GM21381 (cell line): ENCODE measurements around the gene DACH1.
"Not testable (repeated sequence)": the region's sequence is repeated elsewhere in the genome, so short reads cannot be mapped to it uniquely, and the experiment has no call there.

ENCODE experiments used
- ATAC-seq: cut with Tn5 transposase; IDR thresholded peaks from one replicate; pipeline ENCODE4 v1.9.1; 2021; ENCODE audit warnings: mild to moderate bottlenecking, moderate library complexity; ENCODE audit not compliant: unreplicated experiment

DACH1 gene

DNA sequence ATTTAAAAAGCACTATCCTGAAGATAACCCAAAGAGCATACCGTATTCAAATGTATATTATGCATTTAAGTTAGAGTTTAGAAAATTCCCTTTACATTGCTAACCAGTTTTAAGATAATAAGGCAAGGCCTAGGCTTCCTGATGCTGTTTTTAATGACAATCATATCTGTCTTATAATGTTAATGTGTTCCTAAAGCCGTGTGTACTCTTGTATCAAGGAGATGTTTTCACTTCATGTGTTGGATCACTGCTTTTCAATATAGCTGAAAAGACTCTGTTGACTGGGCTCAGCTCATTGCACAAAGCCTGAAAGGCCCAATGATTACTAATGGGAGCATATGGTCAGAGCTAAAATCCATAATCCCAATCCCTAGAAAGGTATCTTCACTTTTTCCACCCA lies 81.6 kb downstream of the DACH1 start:
- no peak for ATAC-seq

DNA sequence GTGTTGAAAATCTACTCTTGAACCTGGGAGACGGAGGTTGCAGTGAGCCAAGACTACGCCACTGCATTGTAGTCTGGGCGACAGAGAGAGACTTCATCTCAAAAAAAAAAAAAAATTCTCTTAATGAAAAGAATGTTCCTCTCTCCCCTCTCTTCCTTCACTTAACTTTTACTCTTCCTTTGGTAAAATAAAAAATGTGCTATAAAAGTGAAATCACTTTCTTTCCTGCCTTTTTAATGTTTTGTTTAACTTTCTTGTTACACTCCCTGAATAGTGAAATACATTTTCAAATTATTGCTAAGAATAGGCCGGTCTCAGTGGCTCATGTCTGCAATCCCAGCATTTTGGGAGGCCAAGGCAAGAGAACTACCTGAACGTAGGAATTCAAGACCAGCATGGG lies 86.5 kb downstream of the DACH1 start:
- no peak for ATAC-seq

DNA sequence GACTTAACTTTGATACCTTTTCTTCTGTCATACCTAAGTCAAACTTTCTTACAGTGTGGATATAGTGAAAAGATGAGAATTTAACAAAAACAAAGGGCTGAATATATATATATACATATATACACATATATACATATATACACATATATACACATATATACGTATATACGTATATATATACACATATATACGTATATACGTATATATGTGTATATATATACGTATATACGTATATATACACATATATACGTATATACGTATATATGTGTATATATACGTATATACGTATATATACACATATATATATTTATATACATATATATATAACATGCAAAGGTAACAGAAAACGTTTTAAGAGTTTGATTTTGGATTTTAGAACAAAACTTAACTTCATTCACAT lies 88.0 kb downstream of the DACH1 start:
- ATAC-seq = not testable (repeated sequence)

DNA sequence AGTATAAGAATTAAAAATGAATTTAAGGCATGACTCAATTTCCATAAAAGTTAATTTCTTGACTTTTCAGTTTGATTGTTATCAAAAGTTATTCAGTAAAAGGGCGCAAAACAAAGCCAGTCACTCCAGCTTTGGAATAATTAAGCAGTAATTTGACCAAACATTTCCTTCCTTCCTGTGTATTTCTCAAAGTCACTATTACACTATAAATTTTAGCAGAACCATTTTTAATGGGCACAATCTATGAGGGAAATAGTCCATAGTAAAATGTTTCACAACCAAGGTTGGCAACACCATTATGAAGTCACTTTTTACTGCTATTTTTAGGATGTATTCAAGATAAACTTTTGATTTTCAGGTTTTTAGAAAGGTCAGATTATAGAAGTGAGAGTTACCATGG lies 91.0 kb downstream of the DACH1 start:
- no peak for ATAC-seq

DNA sequence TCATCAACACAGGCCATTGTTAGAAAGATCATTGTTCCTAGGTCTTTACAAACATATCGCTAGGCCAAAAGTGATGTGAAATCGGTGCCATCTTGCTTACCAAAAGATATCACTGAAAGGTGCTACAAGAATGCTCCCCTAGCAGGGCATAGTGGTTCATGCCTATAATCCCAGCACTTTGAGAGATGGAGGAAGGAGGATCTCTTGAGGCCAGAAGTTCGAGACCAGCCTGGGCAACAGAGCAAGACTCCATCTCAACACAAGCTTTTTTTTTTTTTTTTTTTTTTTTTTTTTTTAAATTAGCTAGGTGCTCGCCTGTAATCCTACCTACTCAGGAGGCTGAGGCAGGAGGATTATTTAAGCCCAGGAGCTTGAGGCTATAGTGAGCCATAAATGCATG lies 92.1 kb downstream of the DACH1 start:
- ATAC-seq = no peak

DNA sequence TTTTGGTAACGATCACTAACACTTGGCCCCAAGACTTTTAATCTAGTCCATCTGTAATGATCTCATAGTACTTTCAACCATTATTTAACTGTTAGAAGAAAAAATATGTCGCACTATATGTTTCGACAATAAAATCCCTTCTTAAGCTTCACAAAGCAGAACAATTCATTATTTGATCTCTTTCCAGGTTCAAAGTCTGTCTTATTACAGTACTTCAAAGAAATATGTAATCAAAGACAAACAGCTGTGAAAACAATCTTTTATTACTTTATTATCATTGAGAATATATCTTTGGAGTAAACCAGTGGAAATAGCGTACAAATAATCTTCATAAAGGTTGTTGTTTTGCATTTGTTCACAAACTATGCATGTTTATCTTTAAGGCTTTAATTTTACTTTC lies 93.5 kb downstream of the DACH1 start:
- no peak for ATAC-seq

DNA sequence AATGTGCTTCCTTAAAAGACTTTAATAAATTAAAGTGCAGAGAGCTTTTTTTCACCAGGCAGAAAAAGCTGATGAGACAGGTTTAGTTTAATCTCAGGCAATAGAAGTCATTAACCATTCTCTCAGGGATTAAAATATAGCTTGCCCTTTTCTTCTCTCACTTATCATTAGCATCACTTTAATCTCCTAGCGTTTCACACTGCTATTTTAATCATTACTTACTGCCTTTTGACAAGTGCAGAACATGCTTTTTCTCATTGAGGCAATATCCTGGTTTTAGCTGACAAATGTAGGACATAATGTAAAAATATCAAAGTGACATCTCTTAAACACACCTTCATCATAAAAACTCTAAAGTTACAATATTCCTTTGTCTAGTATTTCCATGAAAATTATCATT lies 94.6 kb downstream of the DACH1 start:
- ATAC-seq = no peak

DNA sequence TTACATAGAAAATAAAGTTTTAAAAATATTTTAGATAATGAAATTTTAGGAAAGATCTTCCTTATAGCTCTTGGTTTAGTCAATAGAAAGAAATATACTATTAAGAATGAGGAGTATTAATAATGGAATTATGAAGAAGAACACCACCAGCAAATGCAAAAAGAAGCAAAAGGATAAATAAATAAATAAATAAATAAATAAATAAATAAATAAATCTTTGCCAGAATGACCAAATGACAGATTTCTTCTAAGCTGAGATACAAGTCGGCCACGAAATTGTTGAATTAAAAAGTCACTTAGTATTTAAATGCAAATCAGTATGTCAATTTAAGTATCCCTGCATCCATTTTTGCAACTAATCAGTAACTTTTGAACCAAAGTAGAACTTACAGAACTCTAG lies 95.9 kb downstream of the DACH1 start:
- no peak for ATAC-seq

DNA sequence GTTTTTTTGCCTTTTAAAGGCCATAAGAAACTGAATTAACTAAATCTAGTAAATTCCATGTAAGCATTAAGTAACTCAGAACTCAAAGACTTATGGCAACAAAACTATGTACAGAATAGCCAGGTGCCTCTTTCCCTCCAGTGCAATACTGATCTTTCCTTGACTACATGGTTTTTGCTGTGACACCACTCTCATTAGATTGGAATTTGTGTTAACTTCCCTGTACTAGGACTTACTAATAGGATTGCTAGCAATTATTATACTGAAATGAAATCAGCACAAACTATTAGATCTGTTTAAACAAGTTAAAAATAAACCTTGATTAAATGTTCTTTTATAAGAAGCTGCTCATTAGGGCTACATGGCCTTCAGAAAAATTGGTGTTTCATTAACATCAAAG lies 96.3 kb downstream of the DACH1 start:
- no peak for ATAC-seq

DNA sequence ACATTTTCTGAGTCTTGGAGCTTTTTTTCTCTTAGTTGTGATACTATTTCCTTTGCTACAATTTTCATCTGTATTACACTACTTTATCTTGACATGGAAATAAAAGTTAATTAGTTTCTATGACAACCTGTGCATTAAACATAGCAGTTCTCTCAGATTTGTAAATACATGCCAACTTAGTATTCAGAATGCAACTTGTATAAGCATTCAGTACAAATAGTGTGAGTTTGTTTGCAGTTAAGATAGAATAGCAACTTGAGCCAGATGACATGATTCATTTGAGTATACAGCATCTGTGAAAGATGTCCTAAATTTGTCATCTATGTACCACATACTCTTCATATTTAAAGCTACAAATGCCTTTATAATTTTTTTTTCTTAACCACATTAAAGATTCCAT lies 98.1 kb downstream of the DACH1 start:
- no peak for ATAC-seq

DNA sequence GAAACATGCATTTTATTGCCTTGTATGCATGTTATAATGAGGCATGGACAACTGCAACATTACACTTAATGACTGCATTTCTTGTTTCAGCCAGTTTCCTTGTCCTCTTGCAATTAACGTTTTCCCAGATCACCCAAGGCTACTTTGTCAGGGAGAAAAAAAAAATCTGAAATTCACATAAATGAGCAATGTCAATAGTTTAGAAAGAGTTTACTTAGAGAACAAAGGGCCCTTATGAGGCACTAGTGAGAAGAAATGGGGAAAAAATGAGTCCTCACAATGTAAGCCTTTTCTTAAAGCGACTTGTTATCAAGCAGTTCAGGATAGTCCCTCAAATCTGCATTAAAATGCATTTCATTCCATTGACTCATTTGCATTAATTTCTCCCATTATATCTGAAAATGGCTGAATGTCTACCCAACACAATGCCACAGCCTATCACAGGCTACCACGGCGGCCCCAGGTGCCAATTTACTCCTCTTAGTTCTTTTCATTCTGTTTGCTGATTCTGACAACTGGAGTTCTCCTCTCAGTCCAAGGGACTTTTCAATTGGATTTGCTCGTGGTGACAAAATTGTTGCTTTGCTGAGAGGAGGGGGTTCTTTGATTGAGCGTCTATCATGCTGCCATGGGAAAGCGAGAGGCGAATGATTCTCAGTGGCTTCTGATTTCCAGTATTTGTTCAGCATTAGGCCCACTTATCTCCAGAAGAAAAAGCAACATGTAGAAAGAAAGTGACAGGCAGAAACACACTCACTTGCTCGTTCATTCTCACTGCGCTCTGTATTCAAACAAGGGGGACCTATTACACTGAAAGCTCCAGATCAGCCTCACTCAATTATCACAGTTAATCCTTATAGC lies 107.1 kb downstream of the DACH1 start:
- no peak for ATAC-seq

DNA sequence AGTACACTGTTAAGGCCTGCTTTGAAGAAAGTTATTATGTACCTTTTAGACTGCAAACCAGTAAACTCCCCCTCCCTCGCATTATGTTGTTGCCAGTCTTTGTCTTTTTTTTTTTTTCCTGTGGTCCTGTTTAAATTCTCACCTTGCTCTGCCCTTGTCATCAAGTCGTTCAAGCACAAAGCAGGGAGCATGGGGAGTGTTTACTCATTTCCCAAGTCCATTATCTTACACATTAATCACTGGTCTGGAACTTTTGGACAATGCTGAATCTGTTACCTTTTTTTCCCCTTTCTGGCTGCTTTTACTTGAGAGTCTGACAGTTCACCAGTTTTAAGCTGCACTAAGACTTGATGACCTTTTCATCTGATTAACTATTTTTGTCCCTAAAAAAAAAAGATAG lies 108.2 kb downstream of the DACH1 start:
- no peak for ATAC-seq

DNA sequence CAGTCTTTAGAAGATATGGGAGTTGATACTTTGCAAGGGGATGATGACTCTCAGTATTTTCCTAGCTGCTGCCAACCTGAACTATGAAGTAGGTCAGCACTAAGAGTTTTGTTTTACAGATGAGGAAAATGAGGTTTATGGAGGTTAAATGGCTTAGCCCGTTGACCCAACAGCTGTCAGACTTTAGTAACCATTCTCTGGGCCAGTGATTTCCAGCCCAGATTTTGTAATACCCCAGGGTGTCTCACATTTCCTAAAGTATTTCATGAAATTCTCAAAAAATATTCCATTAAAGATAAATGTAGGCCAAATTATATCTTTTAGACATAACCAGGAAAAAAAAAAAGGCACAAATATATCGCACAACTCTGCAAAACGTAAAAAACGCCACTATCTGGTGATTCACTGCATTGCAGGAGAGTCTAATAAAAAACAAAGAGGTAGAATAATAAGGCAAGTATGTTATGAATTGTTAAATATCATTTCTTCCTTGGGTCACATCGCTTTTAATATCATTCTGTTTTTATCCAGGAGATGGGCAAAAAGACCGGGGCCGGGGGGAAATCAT lies 112.5 kb downstream of the DACH1 start:
- no peak for ATAC-seq

DNA sequence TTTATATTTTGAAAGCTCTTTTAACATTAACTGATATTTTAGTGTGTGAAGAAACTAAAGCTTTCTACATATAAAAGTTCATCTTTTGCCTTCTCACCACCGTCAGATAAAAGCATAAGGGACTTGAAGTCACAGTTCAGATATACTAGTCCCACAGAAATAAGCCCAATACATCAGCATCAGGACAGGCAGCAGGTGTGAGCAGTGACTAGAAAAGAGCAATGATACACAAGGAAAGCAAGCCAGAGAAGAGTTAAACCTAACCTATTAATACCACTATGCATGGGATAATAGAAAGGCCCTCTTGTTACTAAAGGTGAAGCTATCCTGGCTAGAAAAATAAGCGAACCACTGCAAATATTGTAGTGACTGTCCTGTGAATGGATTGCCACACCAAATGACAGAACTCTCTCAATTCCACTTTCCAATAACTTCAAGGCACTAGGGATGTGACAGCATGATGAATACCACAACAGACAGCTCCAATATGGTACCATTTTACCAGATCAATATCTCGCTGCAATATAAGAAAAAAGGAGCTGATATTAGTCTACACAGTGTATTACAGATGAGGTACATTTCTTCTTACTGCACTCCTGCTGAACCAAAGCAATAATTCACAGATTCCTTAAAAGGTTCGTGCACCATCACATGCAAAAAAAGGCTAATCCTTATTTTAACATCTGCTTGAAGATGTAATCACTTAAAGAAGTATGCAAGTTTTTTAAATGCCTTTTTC lies 114.1 kb downstream of the DACH1 start:
- no peak for ATAC-seq

DNA sequence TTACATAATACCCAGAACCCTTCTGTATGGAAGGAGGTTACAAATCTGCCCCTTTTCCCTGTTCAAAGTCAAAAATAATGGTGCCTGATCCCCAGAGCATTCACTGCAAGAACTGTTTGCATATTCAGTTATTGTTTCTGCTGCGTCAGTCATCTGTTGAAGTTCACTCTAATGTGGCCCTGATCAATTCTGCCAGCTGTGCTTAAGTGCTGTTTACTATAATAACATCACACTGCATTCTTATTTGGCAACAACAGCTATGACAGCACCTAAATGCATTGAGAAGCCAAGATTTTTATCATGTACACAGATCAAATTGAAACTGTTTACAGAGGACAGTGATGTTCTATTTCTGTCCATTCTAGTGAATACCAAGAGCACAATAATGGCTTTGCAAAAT lies 115.9 kb downstream of the DACH1 start:
- no peak for ATAC-seq

DNA sequence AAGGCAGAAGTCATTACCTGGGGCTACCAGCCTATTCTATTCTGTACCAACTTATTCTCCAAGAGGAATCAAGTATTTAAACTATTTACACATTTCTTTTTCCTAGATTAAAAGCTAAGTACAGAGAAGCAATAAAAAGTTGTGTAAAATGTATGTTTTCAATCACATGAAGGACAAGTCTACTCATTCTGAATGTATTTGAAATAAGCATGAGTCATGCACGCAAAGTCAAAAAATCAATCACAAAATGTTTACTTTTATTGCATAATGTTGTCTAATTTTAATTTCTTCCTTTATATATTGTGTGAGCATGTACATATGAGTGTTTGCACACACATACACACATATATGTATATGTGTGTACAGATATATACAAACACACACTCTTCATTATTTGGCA lies 136.7 kb downstream of the DACH1 start:
- ATAC-seq = no peak

DNA sequence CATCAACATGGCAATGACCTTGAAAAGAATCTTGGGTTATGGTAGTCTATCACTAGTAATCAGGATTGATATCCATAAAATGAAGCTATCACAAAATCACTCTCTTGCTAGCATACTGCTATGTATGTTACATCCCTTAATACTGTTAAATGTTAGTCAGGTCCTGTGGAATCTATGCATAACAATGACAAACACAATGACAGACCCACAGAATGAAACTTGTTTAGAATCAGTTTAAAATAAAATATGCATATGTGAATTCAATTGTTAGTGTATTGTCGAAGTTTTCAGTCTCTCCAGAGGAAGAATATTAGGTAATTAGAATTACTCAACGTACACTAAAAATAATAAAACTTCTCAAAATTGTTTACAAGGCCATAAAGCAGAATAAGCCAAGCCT lies 137.6 kb downstream of the DACH1 start:
- no peak for ATAC-seq

DNA sequence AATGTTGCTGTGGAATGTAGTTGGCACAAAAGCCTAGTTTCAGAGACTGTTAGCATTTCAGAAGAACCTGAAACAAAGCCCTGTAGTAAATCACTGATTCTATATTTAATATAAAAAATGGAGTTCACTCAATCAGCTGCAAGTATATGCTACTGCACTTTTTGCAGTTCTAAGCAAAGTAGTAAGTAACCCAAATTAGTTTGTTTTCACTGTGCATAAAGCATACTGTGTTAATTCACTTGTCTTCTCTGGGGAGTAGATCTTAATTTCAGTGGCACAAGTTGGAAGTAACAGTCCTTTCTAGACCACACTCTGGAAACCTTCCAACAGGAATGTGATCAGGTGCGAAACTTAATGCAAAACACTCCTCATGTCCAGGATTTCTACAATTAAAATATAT lies 139.3 kb downstream of the DACH1 start:
- ATAC-seq = no peak

DNA sequence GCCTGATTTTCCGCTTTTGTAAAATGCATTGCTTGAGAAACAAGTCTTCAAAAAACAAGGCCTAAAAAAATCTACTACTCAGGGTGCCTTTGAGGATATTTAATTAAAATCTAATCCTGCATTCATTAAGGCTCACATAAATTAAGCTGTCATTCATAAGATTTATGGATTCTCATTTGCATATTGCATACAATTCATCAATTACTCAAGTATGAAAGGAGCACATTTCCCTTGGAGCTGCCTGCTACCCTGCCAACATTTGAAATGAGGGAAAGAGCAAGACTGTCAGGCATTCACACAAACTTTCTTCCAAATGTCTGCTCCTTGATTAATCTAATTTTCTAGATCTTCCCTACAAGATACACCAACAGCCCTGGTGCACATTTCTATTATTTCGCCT lies 140.0 kb downstream of the DACH1 start:
- no peak for ATAC-seq

DNA sequence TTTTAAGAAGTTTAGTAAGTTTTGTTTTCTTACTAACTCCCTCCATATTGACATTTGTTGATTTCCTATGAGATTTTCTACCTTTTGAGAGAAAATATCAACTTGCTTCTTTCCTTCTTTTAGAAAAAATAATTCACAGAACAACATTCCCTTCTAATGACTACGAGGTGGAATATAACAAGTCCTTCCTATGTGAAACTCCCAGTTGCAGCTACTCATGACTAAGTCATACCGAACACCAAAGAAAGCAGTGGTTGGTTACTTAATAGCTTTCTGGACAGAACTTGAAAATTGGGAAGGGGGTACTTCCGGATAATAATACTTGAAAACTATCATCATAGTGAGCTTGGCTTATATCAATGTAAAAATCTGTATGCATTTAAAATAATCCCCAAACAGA lies 144.8 kb downstream of the DACH1 start:
- ATAC-seq = no peak

DNA sequence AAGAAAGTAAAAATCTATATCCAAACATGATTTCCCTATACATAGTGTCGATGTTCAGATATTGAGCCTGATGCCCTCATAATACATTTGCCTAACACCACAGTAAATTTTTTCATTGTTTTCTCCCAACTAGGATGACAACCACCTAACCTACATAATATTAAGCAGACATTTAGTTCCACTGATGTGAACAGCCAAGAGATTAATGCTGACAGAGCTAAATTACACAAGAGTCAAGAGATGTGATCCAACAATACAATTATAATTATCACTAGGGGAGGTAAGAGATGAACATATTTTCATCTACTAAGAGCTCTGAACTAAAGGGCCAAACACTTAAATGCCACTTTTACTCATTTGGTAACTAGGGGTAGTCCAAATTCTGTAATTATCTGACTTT lies 145.9 kb downstream of the DACH1 start:
- ATAC-seq = no peak

DNA sequence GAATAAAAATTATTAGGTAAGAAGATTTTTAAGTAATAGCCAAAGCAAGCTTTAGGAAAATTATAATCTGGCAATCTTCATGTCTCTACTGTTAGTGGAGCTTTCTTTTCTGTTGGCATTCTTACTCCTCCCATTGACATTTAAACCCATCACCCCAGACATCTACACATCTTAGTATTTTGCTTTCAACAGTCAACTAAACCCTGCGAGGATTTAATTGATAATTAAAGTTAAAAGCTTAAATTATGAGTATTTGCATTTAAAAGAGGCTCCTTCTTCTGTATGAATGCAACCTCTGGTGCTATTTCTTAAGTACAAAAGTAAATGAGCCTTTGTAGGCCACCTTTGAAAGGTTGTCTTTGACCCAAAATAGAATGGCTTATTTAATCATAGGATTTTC lies 148.1 kb downstream of the DACH1 start:
- no peak for ATAC-seq
